ENCODE results near the gene OVCA2.

OVCA2 gene

DNA sequence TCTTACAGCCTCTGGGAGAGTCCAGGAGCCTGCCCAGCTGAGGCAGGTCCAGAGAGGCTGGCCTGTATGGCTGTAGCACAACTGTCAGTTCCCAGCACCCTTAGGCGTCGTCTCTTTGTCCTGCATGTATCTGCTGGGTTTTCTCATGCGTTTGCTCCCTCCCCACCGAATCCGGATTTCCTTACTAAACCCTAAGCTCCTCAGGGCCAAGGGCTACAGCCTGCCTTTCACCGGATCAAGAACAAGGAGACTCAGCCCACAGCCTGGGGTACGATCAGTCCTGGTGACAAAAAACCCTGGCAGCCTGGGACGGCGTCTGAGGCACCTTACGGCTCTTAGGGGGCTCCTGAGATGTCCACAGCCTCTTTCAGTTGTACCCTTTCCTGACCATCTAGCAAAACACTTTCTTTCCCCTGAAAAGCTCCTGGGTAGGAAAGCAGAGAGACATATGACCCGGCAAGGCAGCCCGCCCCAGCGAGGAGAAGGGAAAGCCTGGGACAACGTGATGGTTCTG, 25.3 kb downstream of the OVCA2 start:
- no peak overlapping the region for H3K4me2 ChIP-seq (ENCODE audit: low read depth, low read length, poor library complexity, severe bottlenecking)
- H3K36me3 ChIP-seq (ENCODE audit: insufficient read depth, low read length) = peaks cover 92% of the 10 kb centered on the region; the same call in 1 of the 2 replicates
- no peak overlapping the region for H3K9ac ChIP-seq (ENCODE audit: low read depth, low read length, poor library complexity, severe bottlenecking)
- no peaks in the 10 kb centered on the region for H3K9me2 ChIP-seq (replicated peaks; ENCODE audit: low read depth, low read length)
- no peak overlapping the region for H2AFZ ChIP-seq (ENCODE audit: low read length)
- H3K9me3 ChIP-seq (ENCODE audit: insufficient read depth, low read depth, low read length) = no peaks in the 10 kb centered on the region
- no peaks in the 10 kb centered on the region for H3F3A ChIP-seq (ENCODE audit: low read depth)
- no peaks in the 10 kb centered on the region for H3K27me3 ChIP-seq (ENCODE audit: insufficient read depth, low read length, poor library complexity, severe bottlenecking)
- no peaks in the 10 kb centered on the region for H3K79me2 ChIP-seq (ENCODE audit: insufficient read depth, low read length)
- no peaks in the 10 kb centered on the region for H4K20me1 ChIP-seq (ENCODE audit: insufficient read depth, low read length, poor library complexity, severe bottlenecking)
- TF ChIP-seq EZH2phosphoT487 (IDR thresholded peaks at IDR 0.05; ENCODE audit: borderline replicate concordance) = no peak
- TF ChIP-seq, protein P1, sequence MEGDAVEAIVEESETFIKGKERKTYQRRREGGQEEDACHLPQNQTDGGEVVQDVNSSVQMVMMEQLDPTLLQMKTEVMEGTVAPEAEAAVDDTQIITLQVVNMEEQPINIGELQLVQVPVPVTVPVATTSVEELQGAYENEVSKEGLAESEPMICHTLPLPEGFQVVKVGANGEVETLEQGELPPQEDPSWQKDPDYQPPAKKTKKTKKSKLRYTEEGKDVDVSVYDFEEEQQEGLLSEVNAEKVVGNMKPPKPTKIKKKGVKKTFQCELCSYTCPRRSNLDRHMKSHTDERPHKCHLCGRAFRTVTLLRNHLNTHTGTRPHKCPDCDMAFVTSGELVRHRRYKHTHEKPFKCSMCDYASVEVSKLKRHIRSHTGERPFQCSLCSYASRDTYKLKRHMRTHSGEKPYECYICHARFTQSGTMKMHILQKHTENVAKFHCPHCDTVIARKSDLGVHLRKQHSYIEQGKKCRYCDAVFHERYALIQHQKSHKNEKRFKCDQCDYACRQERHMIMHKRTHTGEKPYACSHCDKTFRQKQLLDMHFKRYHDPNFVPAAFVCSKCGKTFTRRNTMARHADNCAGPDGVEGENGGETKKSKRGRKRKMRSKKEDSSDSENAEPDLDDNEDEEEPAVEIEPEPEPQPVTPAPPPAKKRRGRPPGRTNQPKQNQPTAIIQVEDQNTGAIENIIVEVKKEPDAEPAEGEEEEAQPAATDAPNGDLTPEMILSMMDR (conservative IDR thresholded peaks at IDR 0.05; ENCODE audit: low read length) = no peak
- no peak overlapping the region for H3K4me3 ChIP-seq (ENCODE audit: low read length, poor library complexity, severe bottlenecking)
- H3K4me1 ChIP-seq (ENCODE audit: insufficient read depth, low read length, poor library complexity, severe bottlenecking) = no peaks in the 10 kb centered on the region

DNA sequence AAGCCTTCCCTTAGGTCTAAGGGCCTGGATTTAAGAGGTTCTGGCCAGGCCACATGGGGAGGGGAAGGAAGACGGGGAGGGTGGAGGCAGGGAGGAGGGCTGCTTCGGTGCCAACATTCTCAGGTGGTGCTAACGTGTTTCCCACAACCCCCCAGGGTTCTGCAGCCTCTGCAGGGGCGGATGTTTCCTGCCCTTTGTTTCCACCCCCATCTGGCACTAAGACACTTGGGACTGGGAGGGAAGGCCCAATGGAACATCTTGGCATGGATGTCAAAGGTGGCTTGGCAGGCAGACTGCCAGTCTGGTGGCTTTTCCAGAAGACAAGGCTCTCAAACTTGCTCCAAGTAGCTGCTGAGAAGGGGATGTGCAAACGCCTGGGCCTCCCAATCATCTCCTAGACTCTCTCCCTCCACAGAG, 25.8 kb downstream of the OVCA2 start:
- Histone ChIP-seq H3K4me2 (ENCODE audit: low read depth, low read length, poor library complexity, severe bottlenecking) (no peak overlapping the region), H3K9me3 (ENCODE audit: insufficient read depth, low read depth, low read length) (no peaks in the 10 kb centered on the region), H3K79me2 (ENCODE audit: insufficient read depth, low read length) (no peaks in the 10 kb centered on the region), H3K36me3 (ENCODE audit: insufficient read depth, low read length) (peaks cover 92% of the 10 kb centered on the region; the same call in 1 of the 2 replicates), H3K4me1 (ENCODE audit: insufficient read depth, low read length, poor library complexity, severe bottlenecking) (no peaks in the 10 kb centered on the region), H4K20me1 (ENCODE audit: insufficient read depth, low read length, poor library complexity, severe bottlenecking) (no peaks in the 10 kb centered on the region), H3K27me3 (ENCODE audit: insufficient read depth, low read length, poor library complexity, severe bottlenecking) (no peaks in the 10 kb centered on the region), H3F3A (ENCODE audit: low read depth) (no peaks in the 10 kb centered on the region), H2AFZ (ENCODE audit: low read length) (no peak overlapping the region), H3K9ac (ENCODE audit: low read depth, low read length, poor library complexity, severe bottlenecking) (no peak overlapping the region), H3K9me2 (replicated peaks; ENCODE audit: low read depth, low read length) (no peaks in the 10 kb centered on the region), H3K4me3 (ENCODE audit: low read length, poor library complexity, severe bottlenecking) (no peak overlapping the region)
- TF ChIP-seq, protein P1 (conservative IDR thresholded peaks at IDR 0.05; ENCODE audit: low read length) = no peak
- no peak for TF ChIP-seq EZH2phosphoT487 (IDR thresholded peaks at IDR 0.05; ENCODE audit: borderline replicate concordance)

DNA sequence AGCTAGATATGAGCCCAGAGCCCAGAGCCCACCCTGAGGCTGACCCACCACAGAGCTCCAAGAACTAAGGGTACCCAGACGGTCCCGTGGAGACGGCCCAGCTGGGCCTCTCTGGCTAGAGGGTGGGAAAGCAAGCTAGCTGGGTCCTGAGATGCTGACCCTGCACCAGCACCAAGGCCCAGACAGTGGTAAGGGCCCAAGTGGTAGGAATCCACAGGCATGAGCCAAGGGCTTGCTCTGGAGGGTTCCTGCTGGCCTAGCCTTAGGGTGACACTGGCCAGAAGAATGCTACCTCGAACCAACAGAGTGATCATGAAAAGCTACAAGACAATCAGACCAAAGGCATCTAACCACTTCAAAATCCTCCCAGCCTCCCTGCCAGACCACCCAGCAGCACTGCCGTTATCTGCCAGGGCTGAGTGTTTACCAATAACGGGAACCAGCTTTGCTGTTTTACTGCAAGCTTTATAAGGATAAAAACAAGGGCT, 26.3 kb downstream of the OVCA2 start:
- H3K27me3 ChIP-seq (ENCODE audit: insufficient read depth, low read length, poor library complexity, severe bottlenecking) = no peaks in the 10 kb centered on the region
- H3K4me3 ChIP-seq (ENCODE audit: low read length, poor library complexity, severe bottlenecking) = no peak overlapping the region
- H3K4me1 ChIP-seq (ENCODE audit: insufficient read depth, low read length, poor library complexity, severe bottlenecking) = no peaks in the 10 kb centered on the region
- no peak overlapping the region for H3K9ac ChIP-seq (ENCODE audit: low read depth, low read length, poor library complexity, severe bottlenecking)
- no peak for TF ChIP-seq EZH2phosphoT487 (IDR thresholded peaks at IDR 0.05; ENCODE audit: borderline replicate concordance)
- TF ChIP-seq, protein P1 (conservative IDR thresholded peaks at IDR 0.05; ENCODE audit: low read length) = no peak
- no peaks in the 10 kb centered on the region for H3K9me2 ChIP-seq (replicated peaks; ENCODE audit: low read depth, low read length)
- H3K4me2 ChIP-seq (ENCODE audit: low read depth, low read length, poor library complexity, severe bottlenecking) = no peak overlapping the region
- H3F3A ChIP-seq (ENCODE audit: low read depth) = no peaks in the 10 kb centered on the region
- peaks cover 90% of the 10 kb centered on the region; the same call in 1 of the 2 replicates for H3K36me3 ChIP-seq (ENCODE audit: insufficient read depth, low read length)
- no peaks in the 10 kb centered on the region for H4K20me1 ChIP-seq (ENCODE audit: insufficient read depth, low read length, poor library complexity, severe bottlenecking)
- H3K79me2 ChIP-seq (ENCODE audit: insufficient read depth, low read length) = no peaks in the 10 kb centered on the region
- no peak overlapping the region for H2AFZ ChIP-seq (ENCODE audit: low read length)
- H3K9me3 ChIP-seq (ENCODE audit: insufficient read depth, low read depth, low read length) = no peaks in the 10 kb centered on the region
